Measurements from ENCODE around the gene SUPT16H.

SUPT16H gene

DNA sequence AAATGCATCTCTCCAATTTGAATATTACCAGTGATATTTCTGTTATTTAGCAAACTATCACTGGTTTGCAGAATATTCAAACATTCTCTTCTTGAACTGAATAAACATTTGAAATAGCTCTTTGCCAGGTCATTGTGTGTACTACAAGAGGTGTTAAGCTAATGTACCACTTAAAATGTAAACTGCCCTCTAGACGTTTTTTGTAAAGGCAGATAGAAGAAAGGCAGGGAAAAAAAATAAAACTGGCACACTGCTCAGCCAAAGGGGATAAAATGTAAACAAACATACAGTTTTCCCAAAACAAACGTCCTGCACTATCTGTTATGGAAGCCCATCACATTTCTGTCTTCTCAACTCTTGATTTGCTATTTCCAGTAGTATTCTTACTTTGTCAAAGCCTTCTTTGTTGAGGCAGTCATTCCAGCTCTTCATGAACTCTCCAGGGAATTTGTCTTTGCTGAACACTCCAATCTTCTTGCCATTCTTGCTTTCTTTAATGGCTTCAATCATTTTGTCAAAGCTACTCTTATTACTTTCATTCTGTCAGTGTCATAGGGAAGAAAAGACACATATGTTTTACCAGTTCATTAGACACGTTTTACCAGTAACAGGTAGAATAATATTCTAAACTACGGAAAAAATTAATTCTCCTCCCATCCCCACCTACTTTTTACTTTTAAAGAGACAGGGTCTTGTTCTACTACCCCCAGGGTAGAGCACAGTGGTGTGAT lies 13.7 kb downstream of the SUPT16H start:
- no peak for DNase-seq (ENCODE audit: low read depth in 1 of 2, low spot score in 1 of 2)

DNA sequence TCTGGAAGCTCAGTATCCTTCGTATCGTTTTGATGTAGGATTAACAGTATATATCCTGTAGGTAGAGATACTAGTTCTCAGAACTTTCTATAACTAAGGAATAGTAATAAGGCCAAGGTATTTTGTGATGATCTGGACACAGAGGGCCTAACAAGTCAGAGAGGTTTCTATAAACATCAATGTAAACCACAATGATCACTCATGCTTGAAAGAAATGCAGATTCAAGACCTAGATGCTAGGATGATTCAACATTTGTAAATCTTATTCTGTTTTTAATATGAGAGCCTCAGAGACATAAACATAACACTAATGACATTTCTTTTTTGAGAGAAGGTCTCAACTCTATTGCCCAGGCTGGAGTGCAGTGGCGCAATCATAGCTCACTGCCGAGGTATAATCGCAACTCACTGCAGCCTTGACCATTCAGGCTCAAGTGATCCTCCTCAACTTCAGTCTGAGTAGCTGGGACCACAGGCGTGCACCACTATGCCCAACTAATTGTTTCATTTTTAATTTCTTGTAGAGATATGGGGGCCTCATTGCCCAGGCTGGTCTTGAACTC lies 16.2 kb downstream of the SUPT16H start:
- DNase-seq (ENCODE audit: low read depth in 1 of 2, low spot score in 1 of 2): no peak

GRCh38 chr14:21356511-21356910 lies 27.3 kb downstream of the SUPT16H start:
- DNase-seq (ENCODE audit: low read depth in 1 of 2, low spot score in 1 of 2): no peak

DNA sequence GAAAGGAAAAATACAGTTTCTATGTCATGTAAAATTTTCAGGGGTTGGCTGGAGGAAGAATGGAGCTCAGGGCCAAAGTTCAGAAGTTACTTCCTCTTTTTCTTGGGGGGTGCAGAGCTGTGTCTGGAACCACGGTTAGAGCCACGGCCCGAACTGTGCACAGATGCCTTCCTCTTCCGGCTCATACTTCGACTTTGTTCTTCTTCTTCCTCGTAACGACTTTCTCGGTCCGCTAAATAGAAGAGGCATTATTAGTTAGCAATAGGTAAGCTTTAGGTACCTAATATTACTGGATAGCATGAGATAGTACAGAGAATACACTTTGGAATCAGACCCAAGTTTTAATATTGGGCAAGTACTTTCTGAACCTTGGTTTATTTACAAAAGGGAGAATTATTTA lies 31.2 kb downstream of the SUPT16H start:
- no peak for DNase-seq (ENCODE audit: low read depth in 1 of 2, low spot score in 1 of 2)

DNA sequence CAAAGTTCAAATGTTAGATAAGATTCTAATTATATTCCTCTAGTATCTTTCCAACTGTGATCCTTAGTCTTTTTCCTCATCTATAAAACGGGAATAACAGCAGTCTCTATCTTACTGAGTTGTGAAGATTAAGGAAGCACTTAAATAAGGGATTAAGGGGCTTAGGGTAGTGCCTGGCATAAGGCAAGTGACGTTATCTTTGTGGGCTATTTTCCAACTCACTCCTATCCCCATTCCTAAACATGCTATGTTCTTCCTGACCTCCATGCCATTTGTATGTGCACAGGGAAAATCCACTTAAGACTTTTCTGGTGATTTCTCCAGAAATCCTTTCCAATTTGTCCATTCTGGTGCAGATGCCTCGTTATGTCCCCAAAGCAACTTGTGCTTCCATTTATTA lies 33.3 kb downstream of the SUPT16H start:
- DNase-seq (ENCODE audit: low read depth in 1 of 2, low spot score in 1 of 2): no peak

- DNase-seq (ENCODE audit: low read depth in 1 of 2, low spot score in 1 of 2): no peak
Observed at GRCh38 chr14:21347201-21347600, 36.6 kb downstream of the SUPT16H start.

- no peak for DNase-seq (ENCODE audit: low read depth in 1 of 2, low spot score in 1 of 2)
Observed at GRCh38 chr14:21346532-21347135, 37.2 kb downstream of the SUPT16H start.

- no peak for DNase-seq (ENCODE audit: low read depth in 1 of 2, low spot score in 1 of 2)
Observed at GRCh38 chr14:21343035-21343794, 40.6 kb downstream of the SUPT16H start.

DNA sequence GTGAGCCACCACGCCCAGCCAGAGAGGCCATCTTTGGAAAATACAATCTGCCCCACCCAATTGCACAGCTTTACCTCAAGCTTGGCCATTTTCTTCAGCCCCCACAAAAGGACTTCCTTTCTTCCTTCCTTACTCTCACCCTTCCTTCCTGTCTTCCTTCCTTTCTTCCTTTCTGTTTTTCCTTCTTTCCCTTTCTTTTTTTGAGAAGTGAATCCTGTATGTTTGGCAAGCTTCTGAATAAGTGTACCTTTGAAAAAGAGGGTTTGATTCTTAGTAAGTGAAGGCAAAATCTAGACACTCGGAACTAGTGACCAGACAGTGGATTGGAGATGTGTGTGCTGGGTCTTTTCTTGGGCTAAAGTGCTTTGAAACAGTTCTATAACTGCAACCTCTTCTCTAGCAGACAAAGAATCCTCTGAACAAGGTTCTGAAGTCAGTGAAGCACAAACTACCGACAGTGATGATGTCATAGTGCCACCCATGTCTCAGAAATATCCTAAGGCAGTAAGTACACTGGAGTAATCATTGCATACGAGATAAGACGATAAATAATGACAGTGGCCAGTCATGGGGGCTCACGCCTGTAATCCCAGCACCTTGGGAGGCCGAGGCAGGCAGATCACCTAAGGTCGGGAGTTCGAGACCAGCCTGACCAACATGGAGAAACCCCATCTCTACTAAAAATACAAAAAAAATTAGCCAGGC lies 49.5 kb downstream of the SUPT16H start:
- DNase-seq (ENCODE audit: low read depth in 1 of 2, low spot score in 1 of 2): no peak

DNA sequence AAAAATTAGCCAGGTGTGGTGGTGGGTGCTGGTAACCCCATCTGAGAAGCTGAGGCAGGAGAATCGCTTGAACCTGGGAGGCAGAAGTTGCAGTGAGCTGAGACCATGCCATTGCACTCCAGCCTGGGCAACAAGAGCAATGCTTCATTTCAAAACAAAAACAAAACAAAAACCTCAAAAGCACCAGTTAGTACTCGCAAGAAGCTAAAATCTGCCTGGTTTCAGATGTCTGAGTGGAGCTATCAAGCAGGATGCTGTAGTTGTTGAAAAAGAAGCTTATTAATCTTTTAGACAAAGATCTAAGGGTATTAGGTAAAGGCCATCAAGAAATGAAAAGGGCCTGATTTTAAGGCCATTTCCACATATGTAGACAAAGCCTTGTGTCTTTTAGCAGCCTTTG lies 50.9 kb downstream of the SUPT16H start:
- DNase-seq (ENCODE audit: low read depth in 1 of 2, low spot score in 1 of 2): no peak

DNA sequence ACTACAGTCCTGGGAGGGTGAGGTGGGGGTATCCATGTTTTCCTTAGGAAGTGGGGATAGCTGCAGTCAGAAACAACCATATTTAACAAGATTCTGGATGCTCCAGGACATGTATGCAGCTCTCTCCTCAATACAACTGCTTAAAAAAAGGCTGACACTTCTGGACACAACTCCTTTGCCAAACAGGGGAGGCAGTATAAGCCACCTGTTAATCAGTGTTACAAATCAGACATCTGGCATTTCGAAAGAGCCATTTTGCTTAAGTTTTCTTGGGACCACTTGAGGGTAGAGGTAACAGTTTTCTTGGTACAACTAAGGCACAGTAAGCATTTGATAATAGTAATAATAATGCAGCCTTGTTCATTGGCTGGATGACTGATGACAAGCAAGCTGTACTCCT lies 56.8 kb downstream of the SUPT16H start:
- no peak for DNase-seq (ENCODE audit: low read depth in 1 of 2, low spot score in 1 of 2)

GRCh38 chr14:21322716-21323115 lies 61.1 kb downstream of the SUPT16H start:
- no peak for DNase-seq (ENCODE audit: low read depth in 1 of 2, low spot score in 1 of 2)

GRCh38 chr14:21320913-21321312 lies 62.9 kb downstream of the SUPT16H start:
- no peak for DNase-seq (ENCODE audit: low read depth in 1 of 2, low spot score in 1 of 2)

GRCh38 chr14:21317398-21317797 lies 66.4 kb downstream of the SUPT16H start:
- no peak for DNase-seq (ENCODE audit: low read depth in 1 of 2, low spot score in 1 of 2)

- DNase-seq (ENCODE audit: low read depth in 1 of 2, low spot score in 1 of 2): no peak
Observed at GRCh38 chr14:21313512-21313911, 70.3 kb downstream of the SUPT16H start.

DNA sequence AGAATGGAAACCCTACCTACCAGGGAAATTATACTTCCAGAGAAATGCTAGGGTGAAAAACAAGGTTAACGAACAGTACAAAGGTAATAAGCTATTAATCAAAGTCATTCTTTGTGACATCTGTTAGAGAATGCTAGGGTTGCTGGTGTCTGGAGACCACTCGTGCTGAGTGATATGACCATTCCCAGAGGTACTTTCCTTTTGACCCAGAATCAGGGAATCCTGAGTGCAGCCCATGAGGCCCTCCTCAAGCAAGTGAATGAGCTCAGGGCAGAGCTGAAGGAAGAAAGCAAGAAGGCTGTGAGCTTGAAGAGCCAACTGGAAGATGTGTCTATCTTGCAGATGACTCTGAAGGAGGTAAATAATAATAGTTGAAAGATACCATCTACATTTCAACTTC lies 72.2 kb downstream of the SUPT16H start:
- no peak for DNase-seq (ENCODE audit: low read depth in 1 of 2, low spot score in 1 of 2)

DNA sequence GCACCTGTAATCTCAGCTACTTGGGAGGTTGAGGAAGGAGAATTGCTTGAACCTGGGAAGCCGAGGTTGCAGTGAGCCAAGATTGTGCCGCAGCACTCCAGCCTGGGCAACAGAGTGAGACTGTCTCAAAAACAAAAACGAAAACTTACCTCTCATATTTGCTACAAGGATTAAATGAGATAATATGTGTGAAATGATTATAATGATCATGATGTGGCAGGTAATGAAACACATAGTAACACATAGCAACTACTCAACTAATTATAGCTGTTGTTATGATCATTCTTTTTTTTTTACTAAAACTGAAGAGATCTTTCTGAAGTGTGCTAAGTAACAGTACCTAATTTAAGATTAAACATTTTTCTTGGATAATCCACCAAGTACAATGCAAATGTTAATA lies 73.9 kb downstream of the SUPT16H start:
- DNase-seq (ENCODE audit: low read depth in 1 of 2, low spot score in 1 of 2): no peak

GRCh38 chr14:21309238-21309636 lies 74.6 kb downstream of the SUPT16H start:
- DNase-seq (ENCODE audit: low read depth in 1 of 2, low spot score in 1 of 2): no peak

DNA sequence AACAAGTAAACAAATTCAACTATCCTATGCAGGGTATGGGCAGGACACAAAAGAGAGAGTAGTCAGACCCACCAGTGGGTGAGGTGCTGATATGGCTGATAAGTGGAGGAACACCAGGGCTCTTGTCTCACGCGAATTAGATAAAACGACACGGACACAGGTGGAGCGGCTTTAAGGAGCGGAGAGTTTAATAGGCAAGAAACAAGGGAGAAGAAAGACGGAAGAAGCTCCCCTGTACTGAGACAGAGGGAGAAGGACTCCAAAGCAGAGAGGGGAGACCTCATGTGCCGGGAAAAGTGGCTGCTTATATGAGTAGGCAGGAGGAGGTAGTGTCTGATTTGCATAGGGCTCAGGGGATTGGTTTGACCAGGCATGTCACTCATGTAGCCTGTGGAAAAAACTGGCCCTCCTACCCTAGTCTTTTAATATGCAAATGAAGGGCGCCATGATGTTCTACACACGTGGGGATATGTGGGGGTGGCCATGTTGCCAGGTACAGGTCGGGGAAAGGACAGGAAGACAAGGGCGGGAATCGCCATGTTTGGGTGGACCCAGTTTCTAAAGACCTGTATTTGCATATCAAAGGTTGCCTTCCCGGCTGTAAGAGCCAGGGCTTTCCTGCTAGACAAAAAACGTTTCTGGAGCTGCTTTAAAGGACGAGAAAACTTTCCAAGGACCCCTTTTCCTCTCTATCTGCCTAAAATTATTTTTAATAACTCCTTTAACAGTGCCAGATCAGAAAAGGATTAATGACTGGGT lies 75.2 kb downstream of the SUPT16H start:
- DNase-seq (ENCODE audit: low read depth in 1 of 2, low spot score in 1 of 2): peak; percentile 49 to 59

DNA sequence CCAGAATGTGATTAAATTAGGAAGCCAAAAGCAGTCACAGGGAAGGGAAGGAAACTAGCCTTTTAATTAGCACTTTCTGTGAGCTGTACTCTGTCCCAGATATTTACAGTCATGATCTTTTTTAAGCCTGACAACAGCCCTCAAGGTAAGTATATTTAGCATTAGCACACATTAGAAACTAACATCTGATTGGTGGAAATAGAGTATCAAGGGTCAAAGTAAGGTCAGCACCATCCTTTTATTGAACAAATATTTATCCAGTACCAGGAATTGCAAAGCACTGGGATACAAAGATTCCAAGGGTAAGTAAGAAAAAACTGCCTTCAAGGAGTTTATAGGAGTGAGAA lies 75.7 kb downstream of the SUPT16H start:
- no peak for DNase-seq (ENCODE audit: low read depth in 1 of 2, low spot score in 1 of 2)

DNA sequence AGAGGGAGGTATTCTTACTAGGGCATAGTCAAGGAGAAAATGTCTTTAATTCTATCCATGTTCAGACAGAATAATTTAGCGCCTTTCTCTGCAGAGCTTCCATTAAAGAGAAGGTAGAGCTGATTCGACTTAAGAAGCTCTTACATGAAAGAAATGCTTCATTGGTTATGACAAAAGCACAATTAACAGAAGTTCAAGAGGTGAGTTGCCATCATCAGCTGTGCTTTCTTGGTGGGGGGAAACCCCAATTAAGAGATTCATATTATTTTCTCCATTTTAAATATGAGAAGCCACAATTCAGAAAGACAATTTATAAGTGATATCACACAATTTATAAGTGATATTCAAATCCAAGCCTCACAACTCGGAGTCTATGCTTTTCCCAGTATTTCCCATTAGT lies 76.2 kb downstream of the SUPT16H start:
- DNase-seq (ENCODE audit: low read depth in 1 of 2, low spot score in 1 of 2): no peak
